CD4-positive, alpha-beta T cell treated with Interleukin-2 at 100 ng/mL for 4 hours (primary cell): ENCODE results near the gene NUBP2.
"Not testable (repeated sequence)": the region's sequence is repeated elsewhere in the genome, so short reads cannot be mapped to it uniquely, and the experiment has no call there.

Experiments
- DNase-seq: peaks from one replicate; pipeline ENCODE4 v3.0.0-alpha.2; 2020; ENCODE audit warnings: low spot score

NUBP2 gene

DNA sequence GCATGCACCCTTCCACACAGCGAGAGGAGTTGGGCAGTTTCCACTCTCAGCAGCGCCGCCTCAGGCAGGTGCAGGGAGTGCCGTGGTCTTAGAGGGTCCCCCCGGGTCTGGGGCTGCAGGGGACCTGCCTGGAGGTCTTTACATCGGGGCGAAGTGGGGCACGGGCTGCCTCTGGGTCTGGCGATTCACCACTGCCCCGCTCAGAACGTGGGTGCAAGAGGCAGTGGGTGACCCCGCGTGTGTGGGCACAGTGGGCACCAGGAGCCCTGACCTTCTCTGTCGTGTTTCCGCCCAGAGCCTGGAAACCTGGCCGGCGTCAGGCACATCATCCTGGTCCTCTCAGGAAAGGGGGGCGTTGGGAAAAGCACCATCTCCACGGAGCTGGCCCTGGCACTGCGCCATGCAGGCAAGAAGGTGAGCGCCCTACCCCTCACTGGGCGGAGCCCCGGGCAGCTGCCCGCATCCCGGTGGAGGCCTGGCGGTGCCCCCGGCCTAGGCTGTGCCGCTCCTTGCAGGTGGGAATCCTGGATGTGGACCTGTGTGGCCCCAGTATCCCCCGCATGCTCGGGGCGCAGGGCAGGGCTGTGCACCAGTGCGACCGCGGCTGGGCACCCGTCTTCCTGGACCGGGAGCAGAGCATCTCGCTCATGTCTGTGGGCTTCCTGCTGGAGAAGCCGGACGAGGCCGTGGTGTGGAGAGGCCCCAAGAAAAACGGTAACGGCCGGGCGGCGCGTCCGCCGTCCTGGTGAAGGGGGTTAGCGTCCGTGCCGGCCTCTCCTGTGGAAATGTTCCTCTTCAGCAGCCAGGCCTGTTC lies 3.7 kb downstream of the NUBP2 start:
- no peak for DNase-seq

DNA sequence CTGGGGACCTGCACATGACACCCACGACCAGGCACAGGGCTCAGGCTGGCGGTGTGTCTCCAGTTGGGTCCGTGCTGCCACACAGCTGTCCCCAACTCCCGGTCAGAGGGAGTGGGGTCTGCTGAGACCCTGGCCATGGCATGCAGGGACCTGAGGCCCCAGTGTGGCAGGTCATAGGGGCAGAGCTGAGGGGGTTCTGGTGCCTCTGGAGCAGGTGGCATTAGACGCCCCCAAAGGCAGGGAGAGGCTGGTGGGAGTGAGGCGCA lies 4.2 kb downstream of the NUBP2 start:
- no peak for DNase-seq

DNA sequence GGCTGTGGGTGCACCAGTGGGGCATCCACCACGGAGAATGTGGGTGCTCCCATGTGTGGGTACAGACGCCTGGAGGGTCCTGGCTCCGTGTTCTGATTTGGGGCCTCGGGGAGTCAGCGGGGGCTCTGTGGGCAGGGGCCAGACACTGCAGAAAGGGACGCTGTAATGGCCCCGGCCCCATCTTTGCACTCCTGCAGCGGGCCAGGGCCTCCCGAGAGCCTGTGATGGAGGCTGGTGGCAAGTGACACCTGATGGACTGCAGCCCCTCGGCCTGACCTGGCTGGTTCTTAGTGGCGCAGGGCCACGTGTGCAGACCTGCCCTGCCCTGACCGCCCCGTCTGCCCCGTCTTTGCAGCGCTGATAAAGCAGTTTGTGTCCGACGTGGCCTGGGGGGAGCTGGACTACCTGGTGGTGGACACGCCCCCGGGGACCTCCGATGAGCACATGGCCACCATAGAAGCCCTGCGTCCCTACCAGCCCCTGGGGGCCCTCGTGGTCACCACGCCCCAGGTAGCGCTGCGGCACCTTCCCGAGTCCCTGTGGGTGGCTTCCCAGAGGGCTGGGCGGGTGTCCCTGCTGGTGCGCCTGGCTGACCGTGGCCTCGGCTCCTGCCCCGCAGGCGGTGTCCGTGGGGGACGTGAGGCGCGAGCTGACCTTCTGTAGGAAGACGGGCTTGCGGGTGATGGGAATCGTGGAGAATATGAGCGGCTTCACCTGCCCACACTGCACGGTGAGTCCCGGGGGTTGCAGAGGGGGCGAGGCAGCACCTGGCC lies 4.7 kb downstream of the NUBP2 start:
- no peak for DNase-seq

DNA sequence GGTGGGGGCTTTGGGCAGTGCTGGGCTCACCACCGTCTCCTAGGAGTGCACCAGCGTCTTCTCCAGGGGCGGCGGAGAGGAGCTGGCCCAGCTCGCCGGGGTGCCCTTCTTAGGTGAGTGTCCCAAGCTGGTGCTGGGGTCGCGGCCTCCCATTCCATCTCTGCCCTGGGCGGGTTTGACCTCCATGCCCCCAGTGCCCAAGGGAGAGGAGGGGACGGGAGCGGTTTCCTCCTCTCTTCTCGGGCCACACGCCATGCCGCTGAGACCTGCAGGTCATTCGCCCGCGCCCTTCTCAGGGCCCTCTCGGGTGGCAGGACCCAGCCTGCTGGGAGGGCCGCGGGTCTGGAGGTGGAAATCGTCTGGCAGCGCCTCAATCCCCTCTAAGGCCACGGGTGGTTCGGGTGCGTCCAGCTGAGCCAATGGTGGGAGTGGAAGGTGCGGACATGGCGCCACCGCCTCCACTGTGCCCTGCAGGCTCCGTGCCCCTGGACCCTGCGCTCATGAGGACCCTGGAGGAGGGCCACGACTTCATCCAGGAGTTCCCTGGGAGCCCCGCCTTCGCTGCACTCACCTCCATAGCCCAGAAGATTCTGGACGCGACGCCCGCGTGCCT lies 5.4 kb downstream of the NUBP2 start:
- no peak for DNase-seq

DNA sequence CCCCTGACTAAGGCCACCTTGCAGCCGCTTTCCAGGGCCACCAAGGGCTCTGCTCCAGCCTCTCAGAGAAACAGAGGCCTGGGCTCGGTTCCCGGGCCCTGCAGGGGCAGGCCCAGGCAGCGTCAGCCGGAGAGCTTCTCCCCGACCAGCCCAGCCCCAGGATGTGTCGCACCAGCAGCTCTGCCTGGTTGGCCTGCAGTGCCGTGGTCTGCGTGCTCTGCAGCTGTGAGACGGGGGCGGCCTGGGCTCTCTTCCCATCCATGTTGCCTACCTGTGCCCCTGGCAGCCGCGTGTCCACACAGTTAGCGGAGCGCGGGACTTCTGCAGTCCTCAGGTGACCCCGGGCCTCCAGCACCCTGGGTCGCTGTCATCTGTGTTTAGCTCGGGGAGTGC lies 5.9 kb downstream of the NUBP2 start:
- DNase-seq: no peak

DNA sequence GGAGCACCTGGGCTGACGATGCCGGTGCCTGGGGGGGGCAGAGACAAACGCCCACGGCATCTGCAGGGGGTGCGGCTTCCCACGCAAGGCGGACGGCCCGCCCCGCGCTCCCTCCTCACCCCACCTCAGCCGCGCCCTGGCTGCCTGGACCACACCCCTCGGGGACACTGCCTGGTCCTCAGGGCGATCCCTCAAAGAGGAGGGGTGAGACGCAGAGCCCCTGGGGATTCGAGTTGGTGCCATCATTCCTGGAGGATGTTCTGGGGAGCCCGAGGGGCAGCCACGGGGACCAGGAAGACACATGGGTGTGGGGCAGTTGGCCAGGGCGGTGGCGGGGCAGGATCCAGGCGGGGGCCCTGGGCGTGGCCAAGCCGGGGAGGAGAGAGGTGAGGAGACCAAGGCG lies 6.9 kb downstream of the NUBP2 start:
- no peak for DNase-seq

DNA sequence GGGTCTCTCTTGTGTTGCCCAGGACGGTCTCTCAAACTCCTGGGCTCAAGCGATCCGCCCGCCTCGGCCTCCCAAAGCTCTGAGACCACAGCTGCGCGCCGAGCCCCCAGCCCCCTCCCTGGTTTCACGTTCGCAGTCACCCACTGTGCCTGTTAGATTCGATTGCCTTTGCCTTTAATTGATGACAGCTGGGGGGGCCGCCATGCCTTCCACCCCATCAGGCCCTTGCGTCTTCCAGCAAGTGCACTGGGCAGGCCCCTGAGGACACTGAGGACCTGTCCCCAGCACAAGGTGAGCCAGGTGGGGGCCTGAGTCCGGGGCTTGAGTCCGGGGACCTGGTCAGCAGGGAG lies 7.5 kb downstream of the NUBP2 start:
- no peak for DNase-seq

DNA sequence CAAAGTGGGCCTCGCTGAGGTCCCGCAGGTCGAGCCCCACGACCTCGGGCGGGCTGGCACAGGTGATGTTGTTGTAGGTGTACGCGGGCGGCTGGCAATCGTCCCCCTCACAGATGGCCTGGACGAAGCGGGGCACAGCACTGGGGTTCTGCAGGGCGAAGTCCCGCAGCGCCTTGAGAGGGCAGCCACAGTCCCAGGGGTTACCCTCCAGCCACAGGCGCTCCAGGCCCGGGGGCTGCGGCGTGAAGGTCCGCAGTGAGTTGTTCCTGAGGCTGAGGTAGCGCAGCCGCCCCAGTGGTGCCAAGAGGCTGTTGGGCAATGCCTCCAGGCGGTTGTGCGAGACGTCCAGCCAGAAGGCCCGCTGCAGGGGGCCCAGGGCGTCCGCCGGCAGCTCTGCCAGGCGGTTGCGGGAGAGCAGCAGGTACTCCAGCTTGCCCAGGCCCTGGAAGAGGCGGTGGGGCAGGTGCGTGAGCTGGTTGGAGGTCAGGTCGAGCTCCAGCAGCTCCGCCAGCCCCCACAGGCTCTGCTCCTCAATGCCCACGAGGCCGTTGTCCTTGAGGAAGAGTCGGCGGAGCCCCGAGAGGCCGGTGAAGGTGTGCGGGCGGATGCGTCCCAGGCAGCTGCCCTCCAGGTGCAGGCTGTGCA lies 8.0 kb downstream of the NUBP2 start:
- DNase-seq: no peak

DNA sequence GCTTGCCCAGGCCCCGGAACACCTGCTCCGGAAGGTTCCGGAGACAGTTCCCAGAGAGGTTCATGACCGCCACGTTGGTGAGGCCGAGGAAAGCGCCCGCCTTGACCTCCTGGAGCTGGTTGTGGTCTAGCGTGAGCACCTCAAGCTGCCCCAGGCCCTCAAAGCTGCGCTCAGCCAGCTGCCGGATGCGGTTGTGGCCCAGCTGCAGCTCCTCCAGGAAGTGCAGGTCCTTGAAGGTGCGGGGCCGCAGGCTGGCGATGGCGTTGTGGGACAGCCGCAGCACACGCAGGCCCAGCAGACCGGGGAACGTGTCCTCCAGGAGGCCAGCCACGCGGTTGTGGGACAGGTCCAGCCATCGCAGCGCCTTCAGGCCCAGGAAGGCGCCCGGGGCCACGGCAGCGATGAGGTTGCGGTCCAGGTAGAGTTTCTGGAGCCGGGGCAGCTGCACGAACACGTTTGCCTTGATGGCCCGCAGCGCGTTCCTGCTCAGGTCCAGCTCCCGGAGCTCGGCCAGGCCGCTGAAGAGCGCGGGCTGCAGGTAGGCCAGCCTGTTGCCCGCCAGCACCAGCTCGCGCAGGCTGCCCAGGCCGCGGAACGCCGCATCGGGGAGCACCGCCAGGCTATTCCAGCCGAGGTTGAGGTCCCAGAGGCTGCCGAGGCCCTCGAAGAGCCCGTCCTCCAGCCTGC lies 8.6 kb downstream of the NUBP2 start:
- DNase-seq: no peak

DNA sequence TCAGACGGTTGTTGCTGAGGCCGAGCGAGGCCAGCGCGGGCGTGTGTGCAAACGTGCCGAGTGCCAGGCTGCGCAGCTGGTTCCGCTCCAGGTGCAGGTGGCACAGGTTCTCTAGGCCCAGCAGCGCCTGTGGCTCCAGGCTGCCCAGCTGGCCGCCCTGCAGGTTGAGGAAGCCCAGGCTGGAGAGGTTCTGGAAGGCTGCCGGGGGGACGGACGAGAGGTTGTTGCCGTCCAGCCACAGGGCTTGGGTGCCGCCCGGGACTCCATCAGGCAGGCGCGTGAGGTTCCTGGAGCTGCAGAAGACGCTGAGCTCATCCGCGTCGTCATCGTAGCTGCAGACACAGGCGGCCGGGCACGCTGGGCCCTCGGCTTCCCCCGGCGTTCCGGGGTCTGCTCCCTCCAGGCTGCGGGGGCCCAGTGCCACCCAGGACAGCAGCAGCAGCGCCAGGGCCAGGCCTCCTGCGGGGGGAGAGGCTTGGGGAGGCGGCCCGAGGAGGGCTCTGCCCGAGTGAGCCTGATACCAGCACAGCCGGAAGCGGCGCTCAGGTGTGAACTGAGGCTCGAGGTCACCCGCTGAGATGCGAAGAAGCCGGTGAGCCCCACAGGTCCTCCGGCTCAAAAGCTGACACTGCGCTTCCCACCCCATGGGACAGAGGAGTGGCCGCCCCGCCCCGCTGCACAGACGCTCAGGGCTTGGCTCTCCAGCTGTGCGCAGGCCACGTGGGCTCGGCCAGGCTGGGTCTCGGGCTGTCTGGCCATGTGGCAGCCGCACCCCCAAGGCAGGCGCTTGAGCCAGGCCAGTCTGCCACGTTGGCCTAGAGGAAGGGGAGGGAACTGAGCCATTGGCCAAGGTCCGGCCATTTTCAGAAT lies 9.4 kb downstream of the NUBP2 start:
- no peak for DNase-seq

DNA sequence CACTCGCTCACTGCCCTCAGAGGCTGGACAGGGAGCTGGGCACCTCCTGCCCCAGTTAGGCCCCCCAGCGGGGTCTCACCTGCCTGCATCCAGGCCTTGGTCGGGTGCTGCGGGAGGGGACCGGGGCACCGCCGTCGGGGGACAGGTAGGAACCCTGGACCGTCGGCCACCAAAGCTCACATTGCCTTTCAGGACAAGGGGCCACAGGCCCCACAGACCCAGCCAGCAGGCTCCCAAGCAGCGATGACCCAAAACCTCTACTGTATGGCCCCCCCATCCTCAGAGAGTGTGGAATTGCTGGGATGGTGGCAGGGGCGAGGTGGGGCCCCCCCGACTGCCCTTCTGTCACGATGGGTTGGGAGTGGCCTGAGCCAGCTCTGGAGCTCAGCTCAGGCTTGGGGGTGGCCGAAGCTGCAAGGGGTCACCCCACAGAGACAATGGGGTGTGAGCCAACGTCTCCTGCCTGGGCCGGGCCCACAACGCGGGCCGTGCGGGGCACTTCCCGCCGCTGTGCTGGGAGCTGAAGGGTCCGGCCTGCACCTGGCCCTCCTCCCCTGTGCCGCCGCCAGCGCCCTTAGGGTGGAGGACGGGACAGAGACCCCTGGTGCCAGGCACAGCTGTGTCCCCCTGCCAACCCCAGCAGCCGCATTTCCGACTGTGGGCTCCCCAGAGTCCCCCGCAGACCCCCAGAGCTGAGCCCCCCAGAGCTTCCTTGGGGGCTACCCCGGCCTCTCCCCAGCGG lies 10.2 kb downstream of the NUBP2 start:
- no peak for DNase-seq

DNA sequence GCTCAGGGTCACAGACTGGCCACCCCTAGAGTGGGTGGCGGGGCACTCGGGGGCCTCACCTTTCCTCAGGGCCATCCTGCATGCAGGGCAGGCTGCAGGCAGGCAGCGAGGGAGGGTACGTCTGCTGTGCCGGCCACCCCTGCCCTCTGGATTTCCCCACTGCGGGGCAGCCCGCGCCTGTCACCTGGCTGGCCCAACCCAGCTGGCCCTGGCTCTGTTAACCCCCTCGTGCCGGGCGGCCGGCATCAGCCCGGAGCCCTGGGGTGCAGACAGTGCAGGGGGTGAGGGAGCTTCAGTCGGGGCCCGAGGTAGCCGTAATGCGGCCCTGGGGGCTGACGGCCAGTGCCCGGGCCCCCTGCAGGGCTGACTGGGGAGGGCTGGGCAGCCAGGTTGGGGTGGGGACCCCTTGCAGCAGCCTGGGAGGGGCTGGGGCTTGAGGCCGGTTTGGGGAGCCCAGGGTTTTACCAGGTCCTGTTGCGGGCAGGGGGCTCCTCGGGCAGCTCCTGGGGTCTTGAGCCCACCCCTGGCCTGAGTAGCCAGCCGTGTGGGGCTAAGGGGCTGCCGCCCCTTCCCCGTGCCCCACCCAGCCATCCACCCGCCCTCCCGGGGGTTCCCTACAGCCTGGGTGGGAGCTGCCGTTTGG lies 10.9 kb downstream of the NUBP2 start, which contains the start of gene IGFALS:
Gene IGFALS, minus strand, starts transcription at position 128 of the 643 bp plus-strand sequence. Its CDS starts 53 bp downstream, at position 75.
- no peak for DNase-seq

DNA sequence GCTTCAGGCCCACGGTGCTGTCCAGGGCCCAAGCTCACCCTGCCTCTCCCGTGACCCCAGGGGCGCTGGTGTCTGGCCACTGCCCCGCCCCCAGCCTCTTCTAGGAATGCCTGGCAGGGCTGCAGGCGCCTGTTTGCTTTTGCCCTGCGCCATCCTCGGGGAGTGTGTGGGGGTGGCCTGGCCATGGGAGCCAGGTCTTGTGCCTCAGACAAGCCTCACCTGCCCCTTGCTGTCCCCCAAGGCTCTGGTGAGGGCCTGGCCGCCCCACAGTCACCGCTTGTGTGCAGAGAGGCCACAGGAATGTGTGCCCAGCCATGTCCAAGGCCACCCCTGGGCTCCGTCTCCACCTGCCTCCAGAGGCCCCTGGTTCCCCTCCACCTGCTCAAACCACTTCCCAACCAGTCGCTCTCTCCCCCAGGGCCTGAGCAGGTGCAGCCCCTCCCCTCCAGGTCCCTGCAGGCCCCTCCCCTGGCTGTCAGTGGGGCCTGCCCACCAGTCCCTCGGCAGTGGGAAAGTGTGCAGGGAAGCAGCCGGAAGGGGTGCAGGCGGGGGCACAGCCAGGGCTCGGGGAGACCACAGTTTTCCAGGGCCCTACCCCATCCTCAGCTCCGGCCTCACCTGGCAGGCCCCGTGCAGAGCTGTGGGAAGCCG lies 11.6 kb downstream of the NUBP2 start:
- no peak for DNase-seq

DNA sequence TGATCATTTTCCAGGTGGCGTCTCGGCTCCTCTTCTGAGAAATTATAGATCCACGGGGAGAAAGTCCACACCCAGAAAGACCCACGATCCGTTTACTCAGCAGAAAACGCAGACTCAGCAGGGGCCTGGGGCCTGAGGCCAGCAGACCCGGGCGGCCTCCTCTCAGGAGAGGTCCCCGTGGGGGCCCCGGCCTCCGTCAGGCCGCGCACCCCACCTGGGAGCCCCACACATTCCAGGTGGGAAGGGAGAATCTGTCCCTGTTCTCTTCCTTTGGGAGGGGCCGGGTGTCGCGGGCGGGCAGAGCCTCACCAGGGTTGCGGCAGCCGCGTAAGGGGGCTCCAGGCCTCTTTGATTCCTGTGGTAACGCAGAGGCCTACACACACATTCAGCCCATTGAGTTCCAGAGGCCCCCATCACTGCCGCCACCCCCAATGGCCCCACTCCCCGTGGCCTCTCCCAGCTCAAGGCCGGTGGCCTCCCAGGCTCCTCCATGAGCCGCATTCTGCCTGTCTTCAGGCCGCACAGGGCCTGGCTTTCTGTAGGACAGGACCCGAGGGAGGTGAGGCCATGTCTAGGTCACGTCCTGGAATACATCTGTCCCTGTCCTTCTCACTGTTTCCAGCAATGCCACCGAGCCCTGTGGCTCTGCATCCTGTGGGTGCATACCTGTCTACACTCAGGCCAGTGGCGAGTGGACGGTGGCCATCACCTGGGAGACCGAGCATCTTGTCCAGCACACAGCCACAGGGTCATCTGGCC lies 12.3 kb downstream of the NUBP2 start:
- no peak for DNase-seq

DNA sequence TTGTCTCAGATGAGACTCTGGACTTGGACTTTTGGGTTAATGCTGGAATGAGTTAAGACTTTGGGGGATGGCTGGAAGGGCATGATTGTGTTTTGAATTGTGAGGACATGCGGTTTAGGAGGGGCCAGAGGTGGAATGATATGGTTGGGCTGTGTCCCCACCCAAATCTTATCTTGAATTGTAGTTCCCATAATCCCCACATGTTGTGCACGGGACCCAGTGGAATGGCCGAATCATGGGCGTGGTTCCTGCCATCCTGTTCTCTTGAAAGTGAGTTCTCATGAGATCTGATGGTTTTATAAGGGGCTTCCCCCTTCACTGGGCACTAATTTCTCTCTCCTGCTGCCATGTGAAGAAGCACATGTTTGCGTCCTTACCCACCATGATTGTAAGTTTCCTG lies 16.5 kb downstream of the NUBP2 start:
- not testable (repeated sequence) for DNase-seq

DNA sequence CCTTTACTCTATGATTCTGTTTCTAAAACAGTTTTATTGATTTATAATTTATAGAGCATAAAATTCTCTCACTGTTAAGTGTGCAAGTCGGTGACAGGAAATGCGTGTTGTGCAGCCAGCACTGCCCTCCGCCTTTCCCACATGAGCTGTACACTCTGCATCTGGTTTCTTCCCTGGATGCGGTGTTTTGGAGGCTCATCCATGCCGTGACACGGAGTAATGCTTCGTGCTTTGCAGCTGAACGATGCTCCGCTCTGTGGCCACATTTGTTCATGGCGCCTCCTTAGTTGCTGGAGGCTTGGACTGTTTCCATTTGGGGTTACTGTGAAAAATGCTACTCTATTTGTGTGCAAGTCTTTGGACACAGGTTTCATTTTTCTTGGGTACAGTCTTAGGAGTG lies 17.9 kb downstream of the NUBP2 start:
- no peak for DNase-seq

DNA sequence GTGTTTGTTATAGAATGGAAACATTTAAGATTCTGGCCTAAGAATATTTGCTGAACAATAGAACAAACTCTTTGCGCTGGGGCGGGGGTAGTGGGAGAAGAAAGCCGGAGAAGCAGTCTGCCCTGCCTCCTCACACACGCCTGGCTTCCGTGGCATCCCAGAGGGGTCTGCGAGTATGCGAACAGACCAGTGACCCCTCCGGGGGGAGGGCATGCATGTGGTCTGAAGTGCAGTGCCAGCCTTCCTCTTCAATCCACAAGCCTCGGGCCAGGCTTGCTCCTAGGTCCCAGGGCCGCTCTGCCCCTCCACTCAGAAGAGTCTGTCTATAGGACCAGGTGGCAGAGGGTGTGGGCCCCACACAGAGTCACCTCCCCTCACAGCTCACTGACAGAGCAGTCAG lies 24.9 kb downstream of the NUBP2 start:
- DNase-seq: no peak

DNA sequence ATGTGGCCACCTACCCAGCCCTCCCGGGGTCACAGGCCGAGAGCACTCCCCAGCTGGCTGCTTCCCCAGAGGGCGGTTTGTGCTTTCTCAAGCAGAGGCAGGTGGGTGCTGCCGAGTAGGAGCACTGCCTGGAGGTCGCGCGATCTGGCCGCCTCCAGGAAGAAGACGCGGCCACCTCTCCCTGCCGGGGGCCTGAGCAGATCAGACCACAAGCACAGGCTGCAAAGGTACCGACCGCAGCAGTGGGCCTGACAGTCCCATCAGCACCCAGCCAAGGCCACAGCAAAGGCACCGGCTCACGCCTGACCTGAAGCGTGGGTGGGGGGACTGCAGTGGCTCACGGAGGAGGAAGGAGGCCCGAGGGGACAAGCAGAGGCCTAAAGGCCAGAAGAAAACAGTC lies 25.9 kb downstream of the NUBP2 start:
- DNase-seq: no peak

DNA sequence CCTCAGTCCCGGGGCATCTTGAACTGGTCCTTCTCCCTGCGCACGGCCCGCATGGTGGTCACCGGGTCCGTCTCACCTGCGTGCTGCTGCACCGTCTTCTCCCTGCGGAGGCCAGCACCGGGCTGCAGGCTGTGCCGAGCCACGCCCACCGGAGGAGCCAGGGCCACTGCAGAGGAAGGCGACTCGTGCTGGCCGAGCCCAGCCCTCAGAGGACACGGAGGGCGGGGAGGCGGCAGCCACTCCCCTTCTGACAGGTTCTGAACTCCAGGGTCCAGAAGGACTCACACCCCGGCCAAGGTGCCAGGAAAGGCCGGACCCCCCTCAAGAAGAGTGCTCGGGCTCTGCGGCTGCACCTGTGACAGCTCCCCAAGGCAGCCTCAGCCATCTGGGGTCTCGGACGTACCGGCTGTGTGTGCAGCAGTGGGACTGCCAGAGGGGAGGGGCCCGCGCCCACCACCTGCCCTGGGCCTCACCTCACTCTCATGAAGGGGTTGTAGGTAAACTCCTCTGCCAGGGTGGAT lies 26.6 kb downstream of the NUBP2 start:
- no peak for DNase-seq
